GM12878 (cell line): Measurements from ENCODE around the gene NODAL. TPM values are rescaled to one million over a fixed set of nuclear protein-coding genes. Genes with fewer than 3 reads are reported as not detected.

Experiments
- ATAC-seq: fragments of 200-7000 bp; cut with Tn5 transposase; 3 replicates; pipeline ENCODE4 v1.9.1; 2020; ENCODE audit warnings: mild to moderate bottlenecking, moderate library complexity
- BruUV-seq: library from RNA; stranded (reverse); fragments of 400-500 nt; replicated peaks from 2 replicates; lab custom pipeline; 2021; lab: Mats Ljungman, UMichigan
- CTCF ChIA-PET: fragments of 300-600 bp; sonication (Branson Sonifier 250); formaldehyde crosslinking; extraction: SDS; loops from one replicate; lab custom pipeline; 2021; ENCODE audit warnings: inconsistent platforms; lab: Yijun Ruan, JAX
- POLR2A ChIA-PET: fragments of 350-600 bp; formaldehyde crosslinking; extraction: SDS; loops from one replicate; lab custom pipeline; 2021; ENCODE audit warnings: inconsistent platforms; lab: Charles Lee
- RAD21 ChIA-PET: fragments of 300-600 bp; sonication (Branson Sonifier 250); formaldehyde crosslinking; loops from one replicate; lab custom pipeline; 2023; ENCODE audit warnings: antibody characterized with exemption; ENCODE audit not compliant: unreplicated experiment; lab: Charles Lee
- SMC1A ChIA-PET: fragments of 300-600 bp; sonication (Branson Sonifier 250); formaldehyde crosslinking; loops from one replicate; lab custom pipeline; 2023; ENCODE audit not compliant: unreplicated experiment, uncharacterized antibody; lab: Charles Lee
- DNase-seq: peaks from one replicate; pipeline ENCODE4 v3.0.0-alpha.2; 2011; ENCODE audit warnings: low read depth, low spot score
- FAIRE-seq: peaks from 3 replicates; lab custom pipeline; 2011; peaks lifted over from hg19 to GRCh38; lab: Jason Lieb, UNC
- H2AFZ ChIP-seq: 2 replicates; pipeline ENCODE4 v1.6.0; 2011; ENCODE audit warnings: low read depth, low read length, control low read depth; ENCODE audit not compliant: control insufficient read depth
- H3K27ac ChIP-seq: 2 replicates; pipeline ENCODE4 v1.5.1; 2011; ENCODE audit warnings: control low read depth; ENCODE audit not compliant: control insufficient read depth, insufficient read depth
- H3K27me3 ChIP-seq, 2 experiments: replicated peaks in 1 of 2; 2 replicates each; pipeline versions ENCODE4 v1.6.0 to v1.6.1; 2011; ENCODE audit warnings: low read length in 1 of 2; ENCODE audit not compliant: control insufficient read depth in 2 of 2, insufficient read depth in 2 of 2
- H3K36me3 ChIP-seq, 2 experiments: 2 replicates each; pipeline ENCODE4 v1.5.1; 2011; ENCODE audit warnings: low read length in 1 of 2; ENCODE audit not compliant: control insufficient read depth in 2 of 2, insufficient read depth in 2 of 2
- H3K4me1 ChIP-seq: 2 replicates; pipeline ENCODE4 v1.6.1; 2011; ENCODE audit warnings: mild to moderate bottlenecking, low read length, moderate library complexity, mixed read lengths; ENCODE audit not compliant: control insufficient read depth, insufficient read depth
- H3K4me2 ChIP-seq: 2 replicates; pipeline ENCODE4 v1.6.0; 2011; ENCODE audit warnings: control low read depth; ENCODE audit not compliant: control insufficient read depth, insufficient read depth
- H3K4me3 ChIP-seq: fragments of 200-600 bp; sonication (generic); 2 replicates; pipeline ENCODE4 v1.5.1; 2016
- H3K79me2 ChIP-seq: 2 replicates; pipeline ENCODE4 v1.6.0; 2011; ENCODE audit warnings: low read length; ENCODE audit not compliant: control insufficient read depth, insufficient read depth
- H3K9ac ChIP-seq: 2 replicates; pipeline ENCODE4 v1.8.0; 2011; ENCODE audit warnings: low read length, control low read depth, mixed read lengths; ENCODE audit not compliant: control insufficient read depth, insufficient read depth
- H3K9me3 ChIP-seq: replicated peaks from 3 replicates; pipeline ENCODE4 v1.5.1; 2011; ENCODE audit warnings: mild to moderate bottlenecking, low read length; ENCODE audit not compliant: control insufficient read depth, insufficient read depth
- H4K20me1 ChIP-seq: 2 replicates; pipeline ENCODE4 v1.6.0; 2011; ENCODE audit not compliant: control insufficient read depth, insufficient read depth
- CBFB ChIP-seq: IDR thresholded peaks from 2 replicates; pipeline ENCODE4 v1.6.1; 2016; ENCODE audit warnings: antibody characterized with exemption, low read depth
- PAX5 ChIP-seq: IDR thresholded peaks from 2 replicates; pipeline ENCODE4 v1.6.1; 2011; ENCODE audit warnings: low read depth, low read length, borderline replicate concordance
- RBBP5 ChIP-seq: fragments of 200-600 bp; sonication (generic); conservative IDR thresholded peaks from 2 replicates; pipeline ENCODE4 v1.6.1; 2016
- ZNF384 ChIP-seq: IDR thresholded peaks from 2 replicates; pipeline ENCODE4 v1.6.1; 2012; ENCODE audit warnings: low read depth, mild to moderate bottlenecking, low read length, improper control_type of control experiment, borderline replicate concordance
- ZSCAN29 ChIP-seq: fragments of 450-650 bp; IDR thresholded peaks from 2 replicates; pipeline ENCODE4 v1.6.1; 2017; ENCODE audit warnings: mild to moderate bottlenecking, moderate library complexity
- WGBS: methylation state at CpG from one replicate; pipeline ENCODE4 v1.1.6; 2016; ENCODE audit warnings: low lambda C conversion rate; ENCODE audit not compliant: insufficient replicate concordance, insufficient coverage; ENCODE audit errors: missing lambda C conversion rate; 5-methylcytosine and 5-hydroxymethylcytosine counted together
- in situ Hi-C: fragments of 300-500 bp; cut with MboI; formaldehyde crosslinking; loops from 9 replicates; pipeline ENCODE4 v1.14.3; 2018; ENCODE audit warnings: mixed read lengths
- intact Hi-C: fragments of 100-400 bp; cut with micrococcal nuclease; formaldehyde crosslinking; loops from one replicate; pipeline ENCODE4 v1.14.2; 2022; ENCODE audit not compliant: unreplicated experiment
- polyA plus RNA-seq, 11 experiments: library from polyadenylated mRNA; depleted of rRNA in 4 of 11; unstranded in 6 of 11; stranded (reverse) in 5 of 11; fragments of >200 nt; fragmentation: Nextera tagmentation in 4 of 11; fragmentation: Illumina TruSeq in 1 of 11; extraction: Ambion mirVana in 4 of 11; extraction: Trizol in 1 of 11; gene quantifications; 1 replicate in 1 of 11; 2 replicates in 10 of 11; pipeline versions ENCODE4 v1.2.1 to v1.2.3, GENCODE V29; 2011 to 2016; ENCODE audit warnings: inconsistent platforms in 2 of 11, missing spikeins in 2 of 11, low read depth in 1 of 11
- total RNA-seq, 4 experiments: library from RNA; depleted of rRNA in 3 of 4; stranded (reverse); fragments of >200 nt in 3 of 4; fragmentation: Illumina TruSeq in 1 of 4; extraction: Trizol in 1 of 4; gene quantifications; 2 replicates each; pipeline versions ENCODE4 v1.2.1 to v1.2.3, GENCODE V29; 2013 to 2021
- TF ChIP-seq, protein P1 (sequence below): fragments of 450-650 bp; conservative IDR thresholded peaks from 2 replicates; pipeline ENCODE4 v1.6.1; 2017; ENCODE audit warnings: mild to moderate bottlenecking, moderate library complexity

NODAL gene
- total and polyA plus RNA-seq, 10 of the 15 experiments (the other 5 are each of a cell fraction or from before 2014, with no cell fraction given), result not detected

DNA sequence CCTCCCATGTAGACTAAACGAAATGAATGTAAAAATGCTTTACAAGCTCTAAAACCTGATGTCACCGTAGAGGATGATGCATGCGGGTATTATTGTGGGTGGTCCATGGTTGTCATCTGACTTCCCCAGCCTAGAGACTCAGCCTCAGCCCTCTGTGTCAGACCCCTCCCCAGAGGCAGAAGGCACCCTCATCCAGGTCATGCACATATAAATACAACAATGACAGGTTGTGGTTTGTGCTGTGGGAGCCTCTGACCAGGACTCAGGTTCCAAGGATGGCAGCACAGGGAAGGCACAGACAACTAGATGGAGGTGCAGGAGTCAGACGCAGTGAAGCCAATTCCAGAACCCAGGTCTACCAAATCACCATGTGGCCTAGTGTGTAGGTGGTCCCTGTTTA lies 3.3 kb upstream of the NODAL start:
- POLR2A ChIA-PET, result no interaction called here
- no peak overlapping the region for H3K4me3 ChIP-seq
- H3K9me3 ChIP-seq, result no peaks in the 10 kb centered on the region
- RAD21 ChIA-PET, result interaction anchor here (1.5 kb wide), 1 partner anchor 104 kb away, joined by 3 read pairs; no protein-coding TSS in a partner anchor
- TF ChIP-seq ZSCAN29, result no peak
- no peak for TF ChIP-seq ZNF384
- TF ChIP-seq RBBP5, result no peak
- TF ChIP-seq PAX5, result no peak
- TF ChIP-seq, protein P1, sequence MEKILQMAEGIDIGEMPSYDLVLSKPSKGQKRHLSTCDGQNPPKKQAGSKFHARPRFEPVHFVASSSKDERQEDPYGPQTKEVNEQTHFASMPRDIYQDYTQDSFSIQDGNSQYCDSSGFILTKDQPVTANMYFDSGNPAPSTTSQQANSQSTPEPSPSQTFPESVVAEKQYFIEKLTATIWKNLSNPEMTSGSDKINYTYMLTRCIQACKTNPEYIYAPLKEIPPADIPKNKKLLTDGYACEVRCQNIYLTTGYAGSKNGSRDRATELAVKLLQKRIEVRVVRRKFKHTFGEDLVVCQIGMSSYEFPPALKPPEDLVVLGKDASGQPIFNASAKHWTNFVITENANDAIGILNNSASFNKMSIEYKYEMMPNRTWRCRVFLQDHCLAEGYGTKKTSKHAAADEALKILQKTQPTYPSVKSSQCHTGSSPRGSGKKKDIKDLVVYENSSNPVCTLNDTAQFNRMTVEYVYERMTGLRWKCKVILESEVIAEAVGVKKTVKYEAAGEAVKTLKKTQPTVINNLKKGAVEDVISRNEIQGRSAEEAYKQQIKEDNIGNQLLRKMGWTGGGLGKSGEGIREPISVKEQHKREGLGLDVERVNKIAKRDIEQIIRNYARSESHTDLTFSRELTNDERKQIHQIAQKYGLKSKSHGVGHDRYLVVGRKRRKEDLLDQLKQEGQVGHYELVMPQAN, result no peak
- no peak for TF ChIP-seq CBFB
- DNase-seq (no peak), ATAC-seq (no peak), FAIRE-seq (no peak)
- no TSS peak for BruUV-seq
- no peak overlapping the region for H3K4me2 ChIP-seq
- in situ Hi-C loops, result no loop called here
- H3K27me3 ChIP-seq, result peaks cover 13 to 18% of the 10 kb centered on the region in 2 experiments
- no peak overlapping the region for H2AFZ ChIP-seq
- H3K79me2 ChIP-seq, result no peaks in the 10 kb centered on the region
- no peaks in the 10 kb centered on the region for H3K36me3 ChIP-seq
- H3K9ac ChIP-seq, result no peak overlapping the region
- SMC1A ChIA-PET, result interaction anchor here (1.5 kb wide), 2 partner anchors 8 to 55 kb away, joined by 3 to 4 read pairs; no protein-coding TSS in a partner anchor
- intact Hi-C loops, result no loop called here
- no peaks in the 10 kb centered on the region for H4K20me1 ChIP-seq
- CTCF ChIA-PET, result interaction anchor here (1.2 kb wide), 1 partner anchor 11 kb away, joined by 3 read pairs; no protein-coding TSS in a partner anchor
- 34% methylated on average over 4 of the region's 4 CpGs for WGBS
- H3K27ac ChIP-seq, result no peak overlapping the region
- H3K4me1 ChIP-seq, result no peaks in the 10 kb centered on the region
